WI38 (cell line): Measurements from ENCODE around the gene PRSS38.

Experiments used
- H3K4me3 ChIP-seq: 2 replicates; pipeline ENCODE4 v1.5.1; 2011; ENCODE audit warnings: low read depth, mild to moderate bottlenecking, control low read depth, low read length
- CTCF ChIP-seq: IDR thresholded peaks from 2 replicates; pipeline ENCODE4 v1.5.1; 2012; ENCODE audit warnings: low read depth, mild to moderate bottlenecking, control low read depth, low read length

Gene PRSS38

GRCh38 chr1:227849251-227849650 lies 33.8 kb downstream of the PRSS38 start:
- no peak overlapping the region for H3K4me3 ChIP-seq
- no peak for TF ChIP-seq CTCF

GRCh38 chr1:227854189-227854588 lies 38.7 kb downstream of the PRSS38 start:
- no peak overlapping the region for H3K4me3 ChIP-seq
- TF ChIP-seq CTCF: no peak

GRCh38 chr1:227855687-227856086 lies 40.2 kb downstream of the PRSS38 start:
- TF ChIP-seq CTCF: no peak
- no peak overlapping the region for H3K4me3 ChIP-seq

- H3K4me3 ChIP-seq: no peak overlapping the region
- no peak for TF ChIP-seq CTCF
These were observed 40.8 kb downstream of the PRSS38 start for GRCh38 chr1:227856147-227856858.

GRCh38 chr1:227864882-227865281 lies 49.4 kb downstream of the PRSS38 start:
- TF ChIP-seq CTCF: no peak
- no peak overlapping the region for H3K4me3 ChIP-seq

- TF ChIP-seq CTCF: no peak
- H3K4me3 ChIP-seq: no peak overlapping the region
These were observed 53.9 kb downstream of the PRSS38 start for GRCh38 chr1:227869279-227869842.

GRCh38 chr1:227869851-227870305 lies 54.4 kb downstream of the PRSS38 start:
- H3K4me3 ChIP-seq: no peak overlapping the region
- TF ChIP-seq CTCF: no peak
